Middle frontal gyrus (tissue), 1 donor: ENCODE results near the gene AP2A2.
"Not testable (repeated sequence)": the region's sequence is repeated elsewhere in the genome, so short reads cannot be mapped to it uniquely, and the experiment has no call there.

ENCODE experiments used
- DNase-seq: peaks from one replicate; pipeline ENCODE4 v3.0.0-alpha.2; 2015; ENCODE audit warnings: low spot score; ENCODE audit errors: extremely low spot score

The AP2A2 gene

DNA sequence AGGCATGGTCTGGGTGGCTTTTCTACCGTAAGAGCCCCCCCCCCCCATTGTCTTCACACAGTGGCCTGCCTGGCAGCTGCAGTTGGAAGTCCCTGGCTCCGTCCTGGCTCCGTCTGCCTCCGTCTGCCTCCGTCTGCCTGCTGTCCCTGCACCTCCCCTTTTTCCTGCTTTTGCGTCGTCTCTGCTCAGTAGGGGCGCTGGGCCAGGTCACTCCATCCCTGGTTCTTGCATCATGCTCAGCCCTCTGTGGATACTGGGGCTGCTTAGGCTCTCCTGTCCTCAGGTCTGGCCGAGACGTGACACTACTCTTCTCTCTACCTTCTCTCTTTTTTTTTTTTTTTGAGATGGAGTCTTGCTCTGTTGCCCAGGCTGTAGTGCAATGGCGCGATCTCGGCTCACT lies 27.8 kb downstream of the AP2A2 start:
- no peak for DNase-seq

DNA sequence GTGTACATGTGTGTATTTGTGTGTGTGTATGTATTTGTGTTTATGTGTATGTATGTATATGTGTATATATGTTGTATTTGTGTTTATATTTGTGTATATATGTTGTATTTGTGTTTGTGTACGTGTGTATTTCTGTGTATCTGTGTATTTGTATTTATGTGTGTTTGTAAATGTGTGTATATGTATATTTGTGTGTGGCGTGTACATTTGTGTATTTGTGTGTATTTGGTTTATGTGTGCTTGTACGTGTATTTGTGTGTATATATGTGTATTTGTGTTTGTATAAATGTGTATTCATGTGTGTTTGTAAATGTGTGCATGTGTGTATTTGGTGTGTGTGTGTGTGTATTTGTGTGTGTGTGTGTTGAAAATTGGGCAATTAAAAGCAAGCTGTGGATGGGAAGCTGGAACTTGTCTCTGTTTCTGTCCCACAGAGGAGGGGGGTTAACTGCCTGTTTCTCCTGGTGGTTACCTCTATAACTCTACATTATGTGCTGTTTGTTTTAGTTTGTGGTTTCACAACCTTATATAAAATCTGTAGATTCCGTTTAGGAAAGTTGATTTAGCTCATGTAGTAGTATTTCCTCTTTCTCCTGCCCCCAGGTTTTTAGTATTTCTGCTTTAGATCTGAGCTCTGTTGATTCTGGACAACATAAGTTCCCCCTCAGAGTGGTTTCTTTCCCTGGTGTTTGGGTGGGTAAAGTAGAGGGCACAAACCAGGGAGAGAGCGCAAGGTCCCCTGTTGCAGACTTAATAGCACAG lies 28.9 kb downstream of the AP2A2 start:
- DNase-seq, result no peak

DNA sequence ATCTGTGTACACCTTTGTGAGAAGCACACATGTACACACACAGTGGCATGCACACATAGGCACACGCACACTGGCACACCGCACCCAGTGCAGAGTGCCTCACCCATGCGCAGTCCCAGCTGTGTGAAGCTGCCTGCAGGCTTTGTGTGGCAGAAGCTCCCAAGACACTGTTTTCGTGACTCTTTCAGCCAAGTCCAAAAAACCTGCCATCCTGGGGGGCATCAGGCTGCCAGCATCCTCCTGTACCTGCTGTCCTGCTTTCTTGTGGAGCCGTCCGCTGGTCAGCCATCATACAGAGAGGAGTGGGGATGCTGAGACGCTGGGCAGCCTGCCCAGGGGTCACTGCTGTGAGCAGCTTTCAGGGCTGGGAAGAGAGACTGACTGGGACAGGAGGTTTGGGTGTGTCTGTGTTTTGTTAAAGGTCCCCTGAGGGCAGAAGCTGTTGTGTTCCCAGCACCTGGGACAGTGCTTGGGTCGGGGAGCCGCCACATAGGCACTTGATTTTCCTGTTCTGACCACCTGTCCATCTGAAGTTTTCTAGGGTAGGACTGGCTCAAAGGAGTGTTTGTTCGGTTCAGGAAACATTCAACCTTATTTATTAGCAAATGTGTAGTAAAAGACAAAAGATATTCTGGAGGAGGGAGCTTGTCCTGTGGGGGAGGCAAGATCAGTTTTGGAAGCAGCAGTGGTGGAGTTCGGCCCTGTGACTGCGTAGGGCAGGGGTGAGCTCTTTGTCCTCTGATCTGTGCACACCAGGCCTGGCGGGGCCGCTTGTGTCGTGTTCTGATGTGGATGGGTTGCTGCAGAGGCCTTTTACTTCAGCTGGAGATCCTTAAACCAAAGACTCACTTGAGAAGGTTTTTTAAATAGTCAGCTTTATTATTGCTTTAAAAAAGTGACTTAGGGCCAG lies 29.7 kb downstream of the AP2A2 start:
- DNase-seq, result no peak

DNA sequence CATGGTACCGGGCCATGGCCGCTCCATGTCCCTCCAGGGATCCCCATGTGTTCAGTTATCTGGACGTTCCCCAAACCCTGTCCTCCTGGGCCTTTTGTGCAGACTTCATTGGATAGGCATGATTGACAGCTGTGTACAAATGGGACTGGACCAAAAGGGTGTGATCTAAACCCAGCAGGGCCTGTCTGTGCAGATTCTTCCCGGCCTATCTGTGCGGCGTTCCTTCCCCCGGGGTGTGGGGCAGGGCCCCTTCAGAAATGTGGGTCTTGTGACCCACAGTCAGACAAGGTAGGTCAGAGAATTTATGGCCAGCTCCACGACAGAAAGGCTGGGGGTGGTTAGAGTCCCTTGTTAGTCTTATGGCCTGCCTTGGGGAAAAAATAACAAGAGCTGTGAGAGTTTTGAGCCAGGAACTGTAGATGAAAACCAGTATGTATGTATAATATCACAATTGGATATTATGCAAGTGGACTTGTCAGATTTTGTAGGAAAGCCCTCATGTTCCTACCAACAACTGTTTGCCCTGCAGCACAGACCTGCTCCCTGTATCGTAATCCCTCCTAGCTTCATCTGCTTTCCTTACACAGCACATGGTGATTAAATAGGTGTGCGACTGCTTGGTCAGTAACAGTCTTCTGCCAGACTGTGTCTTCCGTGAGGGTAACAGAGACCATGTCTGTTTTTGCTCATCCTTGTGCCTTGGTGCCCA lies 31.7 kb downstream of the AP2A2 start:
- DNase-seq, result no peak

DNA sequence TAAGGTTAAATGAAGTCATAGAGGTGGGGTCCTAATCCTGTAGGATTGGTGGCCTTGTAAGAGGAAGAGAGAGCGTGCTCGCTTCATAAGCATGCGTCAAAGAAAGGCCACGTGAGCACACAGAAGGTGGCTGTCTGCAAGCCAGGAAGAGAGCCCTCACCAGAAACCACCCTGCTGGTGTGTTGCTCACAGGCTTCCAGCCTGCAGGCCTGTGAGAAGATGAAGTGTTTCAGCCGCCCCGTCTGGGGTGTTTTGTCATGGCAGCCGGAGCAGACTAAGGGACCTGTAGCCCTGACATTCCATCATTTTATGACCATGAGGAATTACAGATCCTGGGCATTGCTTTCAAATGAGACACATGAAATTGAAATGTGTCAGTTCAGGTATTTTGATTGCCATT lies 32.4 kb downstream of the AP2A2 start:
- no peak for DNase-seq

DNA sequence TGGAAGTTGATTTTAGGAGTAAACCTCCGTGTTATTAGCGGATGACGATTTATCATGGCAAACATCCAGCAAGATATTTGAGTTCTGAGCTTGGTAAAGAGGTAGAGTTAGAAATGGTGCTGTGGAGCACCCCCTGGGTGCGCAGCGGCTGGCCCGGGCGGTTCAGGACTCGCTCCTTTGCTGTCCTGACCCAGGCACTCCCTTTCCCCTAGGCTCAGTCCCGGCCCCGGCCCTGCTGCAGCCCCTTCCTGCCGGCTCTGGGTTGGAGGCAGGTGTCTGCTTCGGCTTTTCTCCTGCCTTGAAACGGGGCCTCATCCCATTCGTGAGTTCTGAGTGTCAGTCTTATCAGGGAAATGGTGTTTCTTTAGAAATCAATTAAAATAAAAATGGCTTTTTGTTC lies 33.4 kb downstream of the AP2A2 start:
- DNase-seq, result no peak

DNA sequence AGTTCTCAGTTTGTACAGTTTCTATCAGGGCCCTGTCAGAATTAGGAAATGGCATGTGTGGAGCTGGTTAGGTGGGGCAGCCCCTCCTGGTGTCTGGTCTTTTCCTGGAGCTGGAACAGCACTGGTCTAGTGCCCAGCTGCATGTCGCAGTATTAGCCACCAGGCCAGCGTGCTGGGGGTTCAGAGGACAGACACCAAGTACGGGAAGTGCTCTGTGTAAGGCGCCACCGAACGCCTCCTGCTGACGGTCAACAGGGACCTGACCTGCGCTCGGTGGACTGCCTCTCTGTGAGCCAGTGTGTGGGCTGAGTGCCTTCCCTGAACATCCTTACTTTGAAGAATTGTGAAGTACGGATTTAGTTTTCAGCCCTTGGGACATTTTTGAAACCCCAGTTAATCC lies 33.9 kb downstream of the AP2A2 start:
- DNase-seq, result no peak

DNA sequence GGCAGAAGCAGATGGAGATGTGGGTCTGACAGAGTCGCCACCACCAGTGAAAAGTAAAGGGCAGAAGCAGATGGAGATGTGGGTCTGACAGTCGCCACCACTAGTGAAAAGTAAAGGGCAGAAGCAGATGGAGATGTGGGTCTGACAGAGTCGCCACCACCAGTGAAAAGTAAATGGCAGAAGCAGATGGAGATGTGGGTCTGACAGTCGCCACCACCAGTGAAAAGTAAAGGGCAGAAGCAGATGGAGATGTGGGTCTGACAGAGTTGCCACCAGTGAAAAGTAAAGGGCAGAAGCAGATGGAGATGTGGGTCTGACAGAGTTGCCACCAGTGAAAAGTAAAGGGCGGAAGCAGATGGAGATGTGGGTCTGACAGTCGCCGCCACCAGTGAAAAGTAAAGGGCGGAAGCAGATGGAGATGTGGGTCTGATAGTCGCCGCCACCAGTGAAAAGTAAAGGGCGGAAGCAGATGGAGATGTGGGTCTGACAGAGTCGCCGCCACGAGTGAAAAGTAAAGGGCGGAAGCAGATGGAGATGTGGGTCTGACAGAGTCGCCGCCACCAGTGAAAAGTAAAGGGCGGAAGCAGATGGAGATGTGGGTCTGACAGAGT lies 35.7 kb downstream of the AP2A2 start:
- not testable (repeated sequence) for DNase-seq

DNA sequence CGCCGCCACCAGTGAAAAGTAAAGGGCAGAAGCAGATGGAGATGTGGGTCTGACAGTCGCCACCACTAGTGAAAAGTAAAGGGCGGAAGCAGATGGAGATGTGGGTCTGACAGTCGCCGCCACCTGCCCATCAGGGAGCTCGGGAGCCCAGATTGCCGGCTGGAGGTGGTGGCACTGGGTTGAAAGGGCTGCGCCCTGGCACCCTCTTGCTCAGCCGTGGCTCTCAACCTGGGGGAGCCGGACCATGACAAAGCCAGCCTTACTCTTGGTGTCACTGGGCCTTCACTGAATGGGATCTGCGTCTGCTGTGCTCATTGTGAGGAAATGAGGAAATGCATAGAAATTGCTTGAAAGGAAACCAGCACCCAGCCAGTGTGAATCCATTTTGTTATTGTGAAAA lies 36.3 kb downstream of the AP2A2 start:
- no peak for DNase-seq

DNA sequence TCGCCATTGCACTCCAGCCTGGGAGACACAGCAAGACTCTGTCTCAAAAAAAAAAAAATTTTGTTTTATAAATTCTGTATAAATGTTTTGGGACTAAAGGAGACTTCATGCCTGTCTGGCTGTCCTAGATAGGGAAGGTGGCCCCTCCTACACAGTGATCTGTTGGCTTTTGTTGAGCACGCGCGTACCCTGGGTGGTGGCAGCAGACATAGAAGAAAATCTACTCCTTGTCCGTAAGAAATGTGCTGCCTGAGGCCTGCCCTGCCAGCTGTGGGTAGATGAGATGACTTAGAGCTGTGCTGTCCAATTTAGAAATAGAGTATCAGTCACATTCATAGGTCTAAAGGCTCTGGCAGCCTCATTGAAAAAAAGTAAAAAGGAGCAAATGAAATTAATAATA lies 37.0 kb downstream of the AP2A2 start:
- DNase-seq, result no peak

DNA sequence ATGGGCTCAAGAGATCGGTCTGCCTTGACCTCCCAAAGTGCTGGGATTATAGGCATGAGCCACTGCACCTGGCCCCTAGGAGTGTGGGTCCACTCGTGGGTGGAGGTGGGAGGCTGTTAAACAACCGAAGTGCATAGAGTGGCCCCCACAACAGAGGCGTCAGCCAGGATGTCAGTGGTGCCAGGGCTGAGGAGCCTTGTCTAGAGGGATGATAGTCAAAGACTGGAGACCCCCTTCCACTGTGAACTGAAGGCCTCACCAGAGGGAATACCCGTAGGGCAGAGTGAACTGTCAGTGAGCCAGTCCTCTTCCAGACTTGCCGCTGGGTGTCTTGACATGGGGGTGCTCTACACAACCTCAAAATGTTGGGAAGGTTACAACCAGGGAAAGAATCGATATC lies 38.2 kb downstream of the AP2A2 start:
- DNase-seq, result no peak

DNA sequence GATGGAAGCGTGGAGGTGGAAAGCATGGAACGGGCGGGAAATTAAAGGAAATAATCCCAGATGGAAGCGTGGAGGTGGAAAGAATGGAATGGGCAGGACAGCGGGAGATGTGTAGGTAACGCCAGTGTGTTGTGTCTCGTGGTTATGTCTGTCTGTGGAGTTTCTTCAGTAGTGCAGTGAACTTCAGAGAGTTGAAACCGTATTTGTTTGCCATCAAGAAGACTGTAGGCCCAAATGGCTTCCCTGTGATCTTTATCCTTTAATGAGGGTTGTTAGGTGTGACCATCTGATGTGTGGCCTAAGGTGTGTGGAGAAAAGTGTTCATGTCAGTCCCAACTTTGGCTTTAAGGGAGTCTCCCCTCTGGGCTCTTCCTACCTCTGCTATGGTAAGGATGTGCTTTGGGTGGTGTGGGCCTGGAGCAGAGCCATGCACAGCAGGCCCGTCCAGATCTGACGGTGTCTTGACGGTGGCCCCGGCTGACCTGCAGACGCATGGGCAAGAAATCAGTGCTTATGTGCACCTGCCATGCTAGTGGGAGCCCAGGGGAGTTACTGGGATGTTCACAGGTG lies 39.6 kb downstream of the AP2A2 start:
- no peak for DNase-seq

DNA sequence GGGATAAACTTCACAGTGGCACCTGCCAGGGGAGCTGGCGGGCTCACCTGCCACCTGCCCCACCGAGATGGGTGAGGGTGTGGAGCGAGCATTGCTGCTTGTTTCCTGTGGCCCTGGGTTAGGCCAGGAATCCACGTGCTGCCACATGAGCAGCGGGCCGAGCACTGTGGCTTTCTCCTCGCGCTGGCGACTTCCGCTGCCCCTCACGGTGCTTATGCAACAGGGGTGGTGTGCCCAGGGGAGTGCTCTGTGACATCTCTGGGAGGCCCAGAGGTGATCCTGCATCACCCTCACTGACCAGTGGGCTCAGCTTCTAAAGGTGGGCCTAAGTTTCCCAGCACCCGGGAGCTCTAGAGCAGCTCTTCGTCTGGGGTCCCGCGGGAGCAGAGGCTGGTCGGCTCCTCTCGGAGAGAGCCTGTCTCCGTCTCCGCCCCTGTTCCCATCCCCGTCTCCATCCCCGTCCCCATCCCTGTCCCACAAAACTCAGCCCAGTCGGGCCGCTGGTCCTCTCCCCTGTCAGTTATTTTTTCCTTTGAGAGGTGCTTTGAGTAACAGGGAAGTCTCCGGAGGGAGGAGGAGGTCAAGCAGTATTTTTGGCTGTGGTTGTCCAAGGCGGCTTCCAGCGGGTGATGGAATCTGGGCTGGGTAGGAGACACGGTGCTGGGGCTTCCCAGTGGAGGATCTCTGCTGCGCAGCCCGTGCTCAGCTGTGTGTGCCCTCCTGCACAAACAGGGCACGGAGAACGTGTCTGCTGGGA lies 42.5 kb downstream of the AP2A2 start:
- DNase-seq, result no peak

DNA sequence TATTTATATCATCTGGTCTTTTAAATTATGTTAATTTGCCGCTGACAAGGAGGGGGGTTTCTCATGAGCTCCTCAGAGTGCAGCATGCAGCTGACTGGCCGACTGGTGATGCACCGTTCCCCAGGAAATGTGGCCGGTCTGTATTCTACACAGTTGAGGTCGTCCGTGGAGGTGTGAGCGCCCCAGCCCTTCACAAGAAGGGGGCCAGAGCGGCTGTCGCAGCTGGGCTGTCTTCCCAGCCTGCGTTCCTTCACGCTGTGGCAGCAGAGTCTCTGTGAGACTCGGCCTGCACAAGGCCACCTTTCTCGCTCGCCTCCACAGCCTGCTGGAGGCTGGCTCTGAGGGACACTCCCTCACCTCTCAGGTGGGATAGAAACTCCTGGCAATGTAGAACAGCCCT lies 43.2 kb downstream of the AP2A2 start:
- DNase-seq, result no peak

DNA sequence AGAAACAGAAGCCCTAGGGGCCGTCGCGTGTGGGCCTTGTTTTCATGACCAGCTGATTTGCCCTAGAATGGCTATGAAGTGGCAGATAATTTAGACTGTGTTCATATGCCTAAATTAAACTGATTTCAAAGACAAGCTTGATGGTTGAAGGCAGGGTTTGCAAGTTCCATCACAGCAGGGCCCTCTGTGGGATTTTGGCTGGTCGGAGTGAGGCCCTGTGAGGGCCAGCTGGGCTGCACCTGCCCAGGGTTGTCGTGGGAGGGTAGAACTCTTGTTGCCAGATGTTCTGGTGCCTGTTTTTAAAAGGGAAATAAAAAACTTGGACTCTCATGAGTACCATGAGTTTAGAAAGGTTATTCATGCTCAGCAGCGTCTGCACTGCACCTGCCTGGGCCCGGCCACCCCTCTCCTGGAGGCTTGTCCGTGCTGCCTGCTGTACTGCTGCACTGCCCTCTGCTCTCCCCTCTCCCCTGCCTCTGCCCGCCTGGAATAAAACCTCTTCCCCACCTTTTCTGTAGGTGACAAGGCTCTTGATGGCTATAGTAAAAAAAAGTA lies 44.1 kb downstream of the AP2A2 start:
- DNase-seq, result no peak

DNA sequence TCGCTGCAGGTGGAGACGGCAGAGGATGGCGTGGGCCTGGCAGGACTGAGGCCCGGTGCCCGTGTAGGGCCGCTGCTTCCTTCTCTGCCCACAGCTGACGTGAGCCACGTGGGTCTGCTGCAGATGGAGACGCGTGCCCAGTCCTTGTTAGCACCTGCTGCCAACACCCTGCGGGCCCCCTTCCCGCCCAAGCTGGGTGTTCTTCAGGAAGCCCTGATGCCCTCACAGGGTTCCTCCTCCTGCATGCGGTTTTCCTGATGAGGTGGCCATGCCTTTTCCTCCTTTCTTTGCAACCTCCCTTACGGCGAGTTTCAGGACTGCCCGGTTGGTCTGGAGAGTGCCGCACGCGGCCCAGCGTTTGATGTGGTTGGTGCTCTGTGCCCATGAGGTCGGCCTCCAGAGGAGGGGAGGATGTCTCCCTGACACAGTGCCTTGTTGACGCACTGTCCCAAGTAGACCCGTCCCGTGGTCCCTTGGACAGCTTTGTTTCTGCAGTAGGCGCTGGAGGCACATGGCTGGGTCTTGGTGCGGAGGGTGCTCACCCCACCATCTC lies 44.7 kb downstream of the AP2A2 start:
- DNase-seq, result no peak

DNA sequence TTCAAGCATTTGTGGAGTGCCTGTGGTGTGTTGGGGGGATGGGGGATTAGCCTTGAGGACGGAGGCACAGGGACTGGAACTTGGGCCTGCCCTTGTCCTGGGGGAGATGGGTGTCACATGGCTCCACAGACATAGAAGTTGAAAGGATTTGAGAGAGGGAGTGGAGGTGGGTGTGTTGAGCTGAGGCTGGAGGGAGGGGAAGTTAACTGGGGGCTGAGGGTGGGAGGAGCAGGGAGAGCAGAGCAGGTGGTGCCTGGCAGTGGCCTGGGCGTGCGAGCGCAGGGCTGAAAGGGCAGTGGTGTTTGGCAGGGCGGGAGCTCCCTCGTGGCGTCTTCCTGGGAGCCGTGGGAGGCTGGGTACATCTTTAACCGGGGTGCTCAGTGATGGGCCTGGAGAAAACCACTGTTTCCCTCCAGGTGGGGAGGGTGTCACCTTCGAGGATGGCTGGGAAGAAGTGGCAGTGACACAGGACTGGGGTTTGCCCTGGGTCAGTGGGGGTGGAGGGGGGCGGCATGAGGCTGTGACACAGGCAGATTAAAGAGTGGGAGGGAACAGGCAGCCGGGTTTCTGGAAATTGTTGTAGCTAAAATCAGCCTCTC lies 45.5 kb downstream of the AP2A2 start:
- DNase-seq, result no peak

DNA sequence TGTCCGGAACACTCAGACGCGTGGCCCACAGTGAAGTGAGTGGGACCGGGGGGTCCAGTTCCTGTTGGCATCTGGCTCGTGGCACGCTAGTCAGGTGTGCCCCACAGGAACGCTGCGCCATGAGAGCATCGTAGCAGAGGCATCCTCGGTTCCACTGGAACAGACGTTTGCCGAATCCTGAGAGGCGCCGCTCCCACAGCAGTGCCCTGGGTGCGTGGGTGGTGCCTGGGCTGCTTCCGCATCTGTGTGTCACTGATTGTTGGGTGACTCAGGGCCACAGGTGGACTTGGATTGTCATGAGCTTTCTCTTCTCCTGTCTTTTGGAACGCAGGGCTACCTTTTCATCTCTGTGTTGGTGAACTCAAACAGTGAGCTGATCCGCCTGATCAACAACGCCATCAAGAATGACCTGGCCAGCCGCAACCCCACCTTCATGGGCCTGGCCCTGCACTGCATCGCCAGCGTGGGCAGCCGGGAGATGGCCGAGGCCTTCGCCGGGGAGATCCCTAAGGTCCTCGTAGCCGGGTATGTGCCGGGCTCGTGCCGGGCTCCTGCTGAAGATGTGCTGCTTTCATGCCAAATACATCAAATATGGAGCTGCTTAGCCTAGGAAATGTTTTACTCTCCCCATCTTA lies 46.2 kb downstream of the AP2A2 start:
- DNase-seq, result no peak
